CD8-positive, alpha-beta memory T cell (primary cell): ENCODE measurements around the gene COL25A1. TPM values are rescaled to one million over a fixed set of nuclear protein-coding genes. Genes with fewer than 3 reads are reported as not detected.
A peak's percentile ranks its signal among the peaks of the same experiment; 100 is the strongest.

Experiments
- CTCF ChIA-PET: fragments of 350-600 bp; sonication (Branson Sonifier 250); formaldehyde crosslinking; loops from one replicate; lab custom pipeline; 2021; ENCODE audit warnings: antibody characterized with exemption; lab: Charles Lee
- POLR2A ChIA-PET: fragments of 350-600 bp; sonication (Branson Sonifier 250); formaldehyde crosslinking; loops from one replicate; lab custom pipeline; 2021; ENCODE audit warnings: antibody characterized with exemption; lab: Charles Lee
- DNase-seq, 5 donors: peaks; one replicate each; pipeline versions ENCODE4 v3.0.0 to v3.0.0-alpha.2; 2020 to 2022; ENCODE audit warnings: mixed read lengths in 1 of 5
- H3K27ac ChIP-seq: one replicate; pipeline ENCODE4 v1.7.0; 2013; ENCODE audit warnings: low read depth, mild to moderate bottlenecking, low read length, moderate library complexity
- H3K27me3 ChIP-seq: 2 replicates; pipeline ENCODE4 v1.7.0; 2013; ENCODE audit warnings: low read length, mild to moderate bottlenecking; ENCODE audit not compliant: insufficient read depth, poor library complexity, severe bottlenecking
- H3K36me3 ChIP-seq: 2 replicates; pipeline ENCODE4 v1.7.0; 2013; ENCODE audit warnings: mild to moderate bottlenecking, low read length, moderate library complexity; ENCODE audit not compliant: insufficient read depth
- H3K4me1 ChIP-seq: 2 replicates; pipeline ENCODE4 v1.7.0; 2013; ENCODE audit warnings: mild to moderate bottlenecking, low read length, moderate library complexity; ENCODE audit not compliant: insufficient read depth
- H3K4me3 ChIP-seq: 2 replicates; pipeline ENCODE4 v1.7.0; 2013; ENCODE audit warnings: mild to moderate bottlenecking, low read length
- H3K9me3 ChIP-seq: 2 replicates; pipeline ENCODE4 v1.7.0; 2013; ENCODE audit warnings: mild to moderate bottlenecking, low read length
- H3K27ac Mint-ChIP-seq, 8 donors: one replicate each; pipeline ENCODE4 v1.8.0; 2020 to 2021; ENCODE audit warnings: mixed read lengths in 8 of 8, mild to moderate bottlenecking in 6 of 8, inconsistent platforms in 3 of 8, moderate library complexity in 3 of 8
- H3K27me3 Mint-ChIP-seq, 2 donors: one replicate each; pipeline ENCODE4 v1.8.0; 2020 to 2021; ENCODE audit warnings: mixed read lengths in 2 of 2, mild to moderate bottlenecking in 1 of 2, moderate library complexity in 1 of 2
- H3K36me3 Mint-ChIP-seq, 3 donors: one replicate each; pipeline ENCODE4 v1.8.0; 2020 to 2021; ENCODE audit warnings: mixed read lengths in 3 of 3, inconsistent platforms in 1 of 3, mild to moderate bottlenecking in 1 of 3
- H3K4me1 Mint-ChIP-seq, 3 donors: one replicate each; pipeline ENCODE4 v1.8.0; 2020 to 2021; ENCODE audit warnings: mixed read lengths in 3 of 3, inconsistent platforms in 1 of 3, mild to moderate bottlenecking in 1 of 3
- H3K4me3 Mint-ChIP-seq, 7 donors: one replicate each; pipeline ENCODE4 v1.8.0; 2020 to 2021; ENCODE audit warnings: mixed read lengths in 7 of 7, mild to moderate bottlenecking in 6 of 7, moderate library complexity in 4 of 7, inconsistent platforms in 2 of 7
- H3K9me3 Mint-ChIP-seq, 5 donors: one replicate each; pipeline ENCODE4 v1.8.0; 2020 to 2022; ENCODE audit warnings: mixed read lengths in 5 of 5, mild to moderate bottlenecking in 3 of 5, moderate library complexity in 2 of 5, inconsistent platforms in 1 of 5
- polyA plus RNA-seq: library from polyadenylated mRNA; unstranded; fragments of 300-500 nt; fragmentation: Illumina TruSeq; gene quantifications from one replicate; pipeline ENCODE4 v1.2.3, GENCODE V29; 2021
- total RNA-seq, 2 experiments: library from RNA; stranded (reverse); gene quantifications; one replicate each; pipeline ENCODE4 v1.2.3, GENCODE V29; 2021

The COL25A1 gene
- total RNA-seq = not detected
- not detected for polyA plus RNA-seq

GRCh38 chr4:109302361-109303139 is at the start of gene COL25A1:
TSS of gene COL25A1 (minus strand) at chr4:109302658.
- Histone ChIP-seq H3K27me3 (peaks cover 22% of the 10 kb centered on the region), H3K27ac (no peak within 1 kb of the TSS), H3K9me3 (no peaks in the 10 kb centered on the region), H3K4me1 (peaks cover 9% of the 10 kb centered on the region), H3K36me3 (no peaks in the 10 kb centered on the region), H3K4me3 (peak within 1 kb of the TSS; percentile 19)
- H3K4me1 Mint-ChIP-seq = peaks cover 12 to 21% (median 12%) of the 10 kb centered on the region in 3 donors
- peaks cover 52 to 79% of the 10 kb centered on the region in 2 donors for H3K27me3 Mint-ChIP-seq
- no peaks in the 10 kb centered on the region for H3K36me3 Mint-ChIP-seq
- peak within 1 kb of the TSS; percentile 68 to 90 (median 80) for H3K4me3 Mint-ChIP-seq
- H3K27ac Mint-ChIP-seq = peak within 1 kb of the TSS in 2 of 8 donors; percentile 9 to 59
- CTCF ChIA-PET = no interaction called here
- no peaks in the 10 kb centered on the region for H3K9me3 Mint-ChIP-seq
- peak in 3 of 5 donors; percentile 3 to 52 (median 29) for DNase-seq
- POLR2A ChIA-PET = no interaction called here

GRCh38 chr4:109350121-109350520 is 47.7 kb upstream of the COL25A1 start:
- H3K4me3 Mint-ChIP-seq = no peak overlapping the region
- Histone ChIP-seq H3K9me3 (no peaks in the 10 kb centered on the region), H3K27me3 (no peaks in the 10 kb centered on the region), H3K4me3 (no peak overlapping the region), H3K27ac (no peak overlapping the region), H3K4me1 (no peaks in the 10 kb centered on the region), H3K36me3 (no peaks in the 10 kb centered on the region)
- H3K36me3 Mint-ChIP-seq = peaks cover 0 to 6% (median 0%) of the 10 kb centered on the region in 3 donors
- no peak for DNase-seq
- peaks cover 14 to 36% of the 10 kb centered on the region in 2 donors for H3K27me3 Mint-ChIP-seq
- H3K9me3 Mint-ChIP-seq = peaks cover 7 to 11% (median 8%) of the 10 kb centered on the region in 5 donors
- no peaks in the 10 kb centered on the region for H3K4me1 Mint-ChIP-seq
- CTCF ChIA-PET = no interaction called here
- H3K27ac Mint-ChIP-seq = no peak overlapping the region
- POLR2A ChIA-PET = no interaction called here

GRCh38 chr4:109334129-109335105 is 32.0 kb upstream of the COL25A1 start:
- peaks cover 0 to 2% (median 2%) of the 10 kb centered on the region in 5 donors for H3K9me3 Mint-ChIP-seq
- POLR2A ChIA-PET = no interaction called here
- no peak for DNase-seq
- Histone ChIP-seq H3K36me3 (no peaks in the 10 kb centered on the region), H3K9me3 (no peaks in the 10 kb centered on the region), H3K4me3 (no peak overlapping the region), H3K27ac (no peak overlapping the region), H3K4me1 (no peaks in the 10 kb centered on the region), H3K27me3 (no peaks in the 10 kb centered on the region)
- H3K4me1 Mint-ChIP-seq = no peaks in the 10 kb centered on the region
- no peak overlapping the region for H3K4me3 Mint-ChIP-seq
- peaks cover 2 to 6% of the 10 kb centered on the region in 2 donors for H3K27me3 Mint-ChIP-seq
- H3K27ac Mint-ChIP-seq = no peak overlapping the region
- no peaks in the 10 kb centered on the region for H3K36me3 Mint-ChIP-seq
- CTCF ChIA-PET = no interaction called here

- Mint-ChIP-seq H3K9me3 (no peaks in the 10 kb centered on the region), H3K27me3 (peaks cover 2 to 4% of the 10 kb centered on the region in 2 donors), H3K4me3 (no peak overlapping the region), H3K27ac (no peak overlapping the region), H3K36me3 (no peaks in the 10 kb centered on the region), H3K4me1 (no peaks in the 10 kb centered on the region)
- ChIA-PET POLR2A (no interaction called here), CTCF (no interaction called here)
- DNase-seq = no peak
- no peaks in the 10 kb centered on the region for H3K36me3 ChIP-seq
- no peak overlapping the region for H3K27ac ChIP-seq
- no peak overlapping the region for H3K4me3 ChIP-seq
- H3K27me3 ChIP-seq = no peaks in the 10 kb centered on the region
- H3K4me1 ChIP-seq = no peaks in the 10 kb centered on the region
- H3K9me3 ChIP-seq = no peaks in the 10 kb centered on the region
Measured at GRCh38 chr4:109332926-109333464, 30.5 kb upstream of the COL25A1 start.

- no peaks in the 10 kb centered on the region for H3K4me1 Mint-ChIP-seq
- Histone ChIP-seq H3K4me3 (no peak overlapping the region), H3K36me3 (no peaks in the 10 kb centered on the region), H3K4me1 (no peaks in the 10 kb centered on the region), H3K9me3 (no peaks in the 10 kb centered on the region), H3K27ac (no peak overlapping the region), H3K27me3 (no peaks in the 10 kb centered on the region)
- H3K4me3 Mint-ChIP-seq = no peak overlapping the region
- H3K9me3 Mint-ChIP-seq = peaks cover under 1 to 16% (median 12%) of the 10 kb centered on the region in 5 donors
- peaks cover 0 to 12% (median 5%) of the 10 kb centered on the region in 3 donors for H3K36me3 Mint-ChIP-seq
- POLR2A ChIA-PET = no interaction called here
- H3K27me3 Mint-ChIP-seq = peaks cover 4 to 6% of the 10 kb centered on the region in 2 donors
- no peak for DNase-seq
- CTCF ChIA-PET = no interaction called here
- no peak overlapping the region for H3K27ac Mint-ChIP-seq
Measured at GRCh38 chr4:109327641-109328040, 25.2 kb upstream of the COL25A1 start.

- no peak for DNase-seq
- Mint-ChIP-seq H3K36me3 (peaks cover 0 to 20% (median 6%) of the 10 kb centered on the region in 3 donors), H3K27ac (no peak overlapping the region), H3K4me1 (no peaks in the 10 kb centered on the region), H3K27me3 (peaks cover 8 to 9% of the 10 kb centered on the region in 2 donors), H3K4me3 (no peak overlapping the region), H3K9me3 (peaks cover 8 to 29% (median 27%) of the 10 kb centered on the region in 5 donors)
- Histone ChIP-seq H3K36me3 (no peaks in the 10 kb centered on the region), H3K4me1 (no peaks in the 10 kb centered on the region), H3K4me3 (no peak overlapping the region), H3K27ac (no peak overlapping the region), H3K27me3 (no peaks in the 10 kb centered on the region), H3K9me3 (no peaks in the 10 kb centered on the region)
- ChIA-PET POLR2A (no interaction called here), CTCF (no interaction called here)
Measured at GRCh38 chr4:109325698-109326097, 23.2 kb upstream of the COL25A1 start.

- Histone ChIP-seq H3K4me1 (no peaks in the 10 kb centered on the region), H3K36me3 (no peaks in the 10 kb centered on the region), H3K27me3 (no peaks in the 10 kb centered on the region), H3K27ac (no peak overlapping the region), H3K9me3 (no peaks in the 10 kb centered on the region), H3K4me3 (no peak overlapping the region)
- H3K36me3 Mint-ChIP-seq = peaks cover 0 to 20% (median 6%) of the 10 kb centered on the region in 3 donors
- peaks cover 9 to 21% of the 10 kb centered on the region in 2 donors for H3K27me3 Mint-ChIP-seq
- DNase-seq = no peak
- H3K4me1 Mint-ChIP-seq = no peaks in the 10 kb centered on the region
- ChIA-PET CTCF (no interaction called here), POLR2A (no interaction called here)
- H3K4me3 Mint-ChIP-seq = no peak overlapping the region
- no peak overlapping the region for H3K27ac Mint-ChIP-seq
- H3K9me3 Mint-ChIP-seq = peaks cover 8 to 36% (median 31%) of the 10 kb centered on the region in 5 donors
Measured at GRCh38 chr4:109323348-109323747, 20.9 kb upstream of the COL25A1 start.
